ENCODE results near the gene GNAL. TPM values are rescaled to one million over a fixed set of nuclear protein-coding genes. Genes with fewer than 3 reads are reported as not detected.

GNAL gene
- total RNA-seq, 6 experiments from 2014 or later = 0.09 to 0.21 (median 0.17) TPM

- DNase-seq = no peak
- H3K27ac Mint-ChIP-seq = no peak overlapping the region
- H3K4me3 Mint-ChIP-seq = no peak overlapping the region
- H3K36me3 Mint-ChIP-seq (ENCODE audit: low read depth) = no peaks in the 10 kb centered on the region
- H3K4me1 Mint-ChIP-seq (ENCODE audit: low read depth) = peaks cover 7% of the 10 kb centered on the region
- no peak for TF ChIP-seq CTCF (IDR thresholded peaks at IDR 0.05)
- peaks cover 27% of the 10 kb centered on the region for H3K27me3 Mint-ChIP-seq (ENCODE audit: insufficient read depth)
- no peaks in the 10 kb centered on the region for H3K9me3 Mint-ChIP-seq
These were observed 30.1 kb upstream of the GNAL start for GRCh38 chr18:11658989-11659388.

- DNase-seq = no peak
- no peak overlapping the region for H3K4me3 Mint-ChIP-seq
- no peak for TF ChIP-seq CTCF (IDR thresholded peaks at IDR 0.05)
- peaks cover under 1% of the 10 kb centered on the region; the same call in 1 of the 2 replicates for H3K4me1 Mint-ChIP-seq (ENCODE audit: low read depth)
- no peak overlapping the region for H3K27ac Mint-ChIP-seq
- peaks cover 24% of the 10 kb centered on the region for H3K27me3 Mint-ChIP-seq (ENCODE audit: insufficient read depth)
- H3K36me3 Mint-ChIP-seq (ENCODE audit: low read depth) = no peaks in the 10 kb centered on the region
- H3K9me3 Mint-ChIP-seq = no peaks in the 10 kb centered on the region
These were observed 28.4 kb upstream of the GNAL start for GRCh38 chr18:11660691-11661090.

GRCh38 chr18:11661430-11661829 is 27.6 kb upstream of the GNAL start:
- H3K4me1 Mint-ChIP-seq (ENCODE audit: low read depth) = no peaks in the 10 kb centered on the region
- H3K9me3 Mint-ChIP-seq = no peaks in the 10 kb centered on the region
- no peak overlapping the region for H3K27ac Mint-ChIP-seq
- no peak overlapping the region for H3K4me3 Mint-ChIP-seq
- H3K27me3 Mint-ChIP-seq (ENCODE audit: insufficient read depth) = peaks cover 19% of the 10 kb centered on the region
- TF ChIP-seq CTCF (IDR thresholded peaks at IDR 0.05) = no peak
- no peak for DNase-seq
- H3K36me3 Mint-ChIP-seq (ENCODE audit: low read depth) = no peaks in the 10 kb centered on the region

GRCh38 chr18:11663439-11664029 is 25.5 kb upstream of the GNAL start:
- H3K27ac Mint-ChIP-seq = no peak overlapping the region
- H3K36me3 Mint-ChIP-seq (ENCODE audit: low read depth) = no peaks in the 10 kb centered on the region
- DNase-seq = no peak
- no peaks in the 10 kb centered on the region for H3K4me1 Mint-ChIP-seq (ENCODE audit: low read depth)
- H3K27me3 Mint-ChIP-seq (ENCODE audit: insufficient read depth) = peaks cover 12% of the 10 kb centered on the region
- H3K9me3 Mint-ChIP-seq = no peaks in the 10 kb centered on the region
- H3K4me3 Mint-ChIP-seq = no peak overlapping the region
- TF ChIP-seq CTCF (IDR thresholded peaks at IDR 0.05) = no peak

GRCh38 chr18:11664286-11664685 is 24.8 kb upstream of the GNAL start:
- H3K27me3 Mint-ChIP-seq (ENCODE audit: insufficient read depth) = peaks cover 8% of the 10 kb centered on the region

More at GRCh38 chr18:11664286-11664685, 24.8 kb upstream of the GNAL start:
- H3K4me3 Mint-ChIP-seq = no peak overlapping the region
- H3K36me3 Mint-ChIP-seq (ENCODE audit: low read depth) = no peaks in the 10 kb centered on the region
- H3K9me3 Mint-ChIP-seq = no peaks in the 10 kb centered on the region
- no peaks in the 10 kb centered on the region for H3K4me1 Mint-ChIP-seq (ENCODE audit: low read depth)
- H3K27ac Mint-ChIP-seq = no peak overlapping the region
- no peak for DNase-seq
- no peak for TF ChIP-seq CTCF (IDR thresholded peaks at IDR 0.05)
